HG03159 (cell line): ENCODE results near the gene SYT7.

Experiments
- ATAC-seq: cut with Tn5 transposase; IDR thresholded peaks from one replicate; pipeline ENCODE4 v1.9.1; 2021; ENCODE audit warnings: mild to moderate bottlenecking, moderate library complexity; ENCODE audit not compliant: unreplicated experiment

The SYT7 gene

GRCh38 chr11:61586792-61587430, 6.0 kb upstream of the SYT7 start:
- ATAC-seq, result no peak

- no peak for ATAC-seq
These were observed 4.2 kb upstream of the SYT7 start for GRCh38 chr11:61585115-61585514.

GRCh38 chr11:61581931-61582330, 1.1 kb upstream of the SYT7 start:
- no peak for ATAC-seq

GRCh38 chr11:61580271-61580888, 496 bp downstream of the SYT7 start:
- no peak for ATAC-seq

- no peak for ATAC-seq
These were observed 1.1 kb downstream of the SYT7 start for GRCh38 chr11:61579676-61580270.

GRCh38 chr11:61578819-61579675, 1.8 kb downstream of the SYT7 start:
- ATAC-seq, result no peak

- ATAC-seq, result no peak
These were observed 3.3 kb downstream of the SYT7 start for GRCh38 chr11:61577383-61578118.

GRCh38 chr11:61575886-61576861, 4.7 kb downstream of the SYT7 start:
- ATAC-seq, result no peak

GRCh38 chr11:61574611-61575010, 6.3 kb downstream of the SYT7 start:
- ATAC-seq, result no peak

- no peak for ATAC-seq
These were observed 8.0 kb downstream of the SYT7 start for GRCh38 chr11:61572913-61573312.

- no peak for ATAC-seq
These were observed 9.0 kb downstream of the SYT7 start for GRCh38 chr11:61571869-61572268.

GRCh38 chr11:61571337-61571736, 9.5 kb downstream of the SYT7 start:
- no peak for ATAC-seq

GRCh38 chr11:61569701-61570100, 11.2 kb downstream of the SYT7 start:
- no peak for ATAC-seq

GRCh38 chr11:61569018-61569417, 11.9 kb downstream of the SYT7 start:
- ATAC-seq, result no peak

- ATAC-seq, result no peak
These were observed 13.4 kb downstream of the SYT7 start for GRCh38 chr11:61567286-61568061.

- no peak for ATAC-seq
These were observed 15.8 kb downstream of the SYT7 start for GRCh38 chr11:61564936-61565696.

GRCh38 chr11:61560751-61561150, 20.1 kb downstream of the SYT7 start:
- no peak for ATAC-seq

- no peak for ATAC-seq
These were observed 24.3 kb downstream of the SYT7 start for GRCh38 chr11:61556621-61557020.
